ENCODE data around the gene SORCS2.

- no peak for TF ChIP-seq CTCF (IDR thresholded peaks at IDR 0.05)
- no peak for TF ChIP-seq EZH2 (IDR thresholded peaks at IDR 0.05)
- no peak for TF ChIP-seq EZH2phosphoT487 (IDR thresholded peaks at IDR 0.05)
Measured at GRCh38 chr4:7788694-7789425, 596.5 kb downstream of the SORCS2 start.

All from neural progenitor cell (in vitro differentiated cells).